Osteoblast (primary cell): ENCODE results near the gene NOS1. TPM values are rescaled to one million over a fixed set of nuclear protein-coding genes. Genes with fewer than 3 reads are reported as not detected.

Source experiments
- DNase-seq: peaks from one replicate; pipeline ENCODE4 v3.0.0; 2011; ENCODE audit warnings: low spot score, mixed read lengths; ENCODE audit not compliant: insufficient read length; ENCODE audit errors: missing footprints
- H2AFZ ChIP-seq: 2 replicates; pipeline ENCODE4 v1.6.0; 2011; ENCODE audit warnings: mild to moderate bottlenecking, low read length
- H3K27ac ChIP-seq: 2 replicates; pipeline ENCODE4 v1.5.1; 2011; ENCODE audit warnings: mild to moderate bottlenecking, low read depth, low read length, moderate library complexity
- H3K27me3 ChIP-seq: 2 replicates; pipeline ENCODE4 v1.6.0; 2012; ENCODE audit warnings: mild to moderate bottlenecking, control low read depth, inconsistent platforms, low read length, moderate library complexity; ENCODE audit not compliant: insufficient read depth
- H3K36me3 ChIP-seq: 2 replicates; pipeline ENCODE4 v1.5.1; 2011; ENCODE audit warnings: mild to moderate bottlenecking, low read length, control low read depth, moderate library complexity; ENCODE audit not compliant: insufficient read depth
- H3K4me1 ChIP-seq: 2 replicates; pipeline ENCODE4 v1.5.1; 2011; ENCODE audit warnings: mild to moderate bottlenecking, low read length, control low read depth, moderate library complexity; ENCODE audit not compliant: insufficient read depth
- H3K4me2 ChIP-seq: 2 replicates; pipeline ENCODE4 v1.6.0; 2011; ENCODE audit warnings: mild to moderate bottlenecking, low read length; ENCODE audit not compliant: insufficient read depth
- H3K4me3 ChIP-seq: fragments of 200-600 bp; sonication (generic); 3 replicates; pipeline ENCODE4 v1.5.1; 2012; ENCODE audit warnings: mild to moderate bottlenecking, low read length, inconsistent platforms; ENCODE audit not compliant: insufficient read depth
- H3K79me2 ChIP-seq: 2 replicates; pipeline ENCODE4 v1.6.0; 2012; ENCODE audit warnings: mild to moderate bottlenecking, low read length, control low read depth, inconsistent platforms; ENCODE audit not compliant: insufficient read depth
- H3K9me3 ChIP-seq: 2 replicates; pipeline ENCODE4 v1.5.1; 2011; ENCODE audit warnings: low read depth, low read length, control low read depth
- H4K20me1 ChIP-seq: 2 replicates; pipeline ENCODE4 v1.6.0; 2012; ENCODE audit warnings: mild to moderate bottlenecking, low read length, control low read depth; ENCODE audit not compliant: insufficient read depth
- total RNA-seq: library from RNA; depleted of rRNA; stranded (reverse); fragments of >200 nt; gene quantifications from 2 replicates; pipeline ENCODE4 v1.2.3, GENCODE V29; 2012
- TF ChIP-seq, protein P1 (sequence below): IDR thresholded peaks from 2 replicates; pipeline ENCODE4 v1.5.1; 2011; ENCODE audit warnings: mild to moderate bottlenecking, low read depth, low read length, moderate library complexity; ENCODE audit errors: extremely low read depth

The NOS1 gene
- total RNA-seq, 1 donor = not detected

GRCh38 chr12:117334051-117334450 lies 27.4 kb downstream of the NOS1 start:
- Histone ChIP-seq H3K36me3 (no peaks in the 10 kb centered on the region), H3K27ac (no peak overlapping the region), H3K27me3 (no peaks in the 10 kb centered on the region), H3K4me1 (no peaks in the 10 kb centered on the region), H3K79me2 (no peaks in the 10 kb centered on the region), H4K20me1 (no peaks in the 10 kb centered on the region), H3K4me3 (no peak overlapping the region), H2AFZ (no peak overlapping the region), H3K9me3 (no peaks in the 10 kb centered on the region), H3K4me2 (no peak overlapping the region)
- DNase-seq = no peak
- TF ChIP-seq, protein P1, sequence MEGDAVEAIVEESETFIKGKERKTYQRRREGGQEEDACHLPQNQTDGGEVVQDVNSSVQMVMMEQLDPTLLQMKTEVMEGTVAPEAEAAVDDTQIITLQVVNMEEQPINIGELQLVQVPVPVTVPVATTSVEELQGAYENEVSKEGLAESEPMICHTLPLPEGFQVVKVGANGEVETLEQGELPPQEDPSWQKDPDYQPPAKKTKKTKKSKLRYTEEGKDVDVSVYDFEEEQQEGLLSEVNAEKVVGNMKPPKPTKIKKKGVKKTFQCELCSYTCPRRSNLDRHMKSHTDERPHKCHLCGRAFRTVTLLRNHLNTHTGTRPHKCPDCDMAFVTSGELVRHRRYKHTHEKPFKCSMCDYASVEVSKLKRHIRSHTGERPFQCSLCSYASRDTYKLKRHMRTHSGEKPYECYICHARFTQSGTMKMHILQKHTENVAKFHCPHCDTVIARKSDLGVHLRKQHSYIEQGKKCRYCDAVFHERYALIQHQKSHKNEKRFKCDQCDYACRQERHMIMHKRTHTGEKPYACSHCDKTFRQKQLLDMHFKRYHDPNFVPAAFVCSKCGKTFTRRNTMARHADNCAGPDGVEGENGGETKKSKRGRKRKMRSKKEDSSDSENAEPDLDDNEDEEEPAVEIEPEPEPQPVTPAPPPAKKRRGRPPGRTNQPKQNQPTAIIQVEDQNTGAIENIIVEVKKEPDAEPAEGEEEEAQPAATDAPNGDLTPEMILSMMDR = no peak

DNA sequence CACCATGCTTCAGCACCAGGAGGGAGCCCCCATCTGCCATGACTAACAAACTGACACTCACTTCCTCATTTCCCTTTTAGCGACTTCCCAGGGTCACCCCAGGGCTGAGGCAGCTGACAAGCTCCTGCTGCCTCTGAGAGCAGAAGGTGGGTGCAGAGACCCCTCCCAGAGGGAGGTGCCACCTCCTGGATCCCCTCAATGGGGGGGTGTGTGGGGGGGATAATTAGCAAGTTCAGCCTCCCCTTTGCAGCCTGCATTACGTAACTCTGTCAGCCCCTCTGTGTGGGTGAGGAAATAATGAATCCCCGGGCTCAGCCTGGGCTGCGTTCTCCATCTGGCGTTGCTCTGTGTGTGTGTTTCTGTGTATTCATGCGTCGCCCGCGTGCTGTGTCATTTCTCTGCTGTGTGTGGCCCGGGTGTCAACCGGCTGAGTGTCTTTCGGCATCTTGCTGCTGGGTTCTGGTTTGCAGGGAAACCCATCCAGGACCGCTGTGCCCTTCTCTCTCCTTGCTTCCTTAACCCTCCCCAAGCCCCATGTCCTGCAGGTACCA lies 28.0 kb downstream of the NOS1 start:
- no peaks in the 10 kb centered on the region for H3K36me3 ChIP-seq
- H3K4me2 ChIP-seq = no peak overlapping the region
- no peak overlapping the region for H3K27ac ChIP-seq
- H3K79me2 ChIP-seq = no peaks in the 10 kb centered on the region
- no peak overlapping the region for H3K4me3 ChIP-seq
- no peak for DNase-seq
- no peaks in the 10 kb centered on the region for H3K27me3 ChIP-seq
- no peaks in the 10 kb centered on the region for H3K9me3 ChIP-seq
- H4K20me1 ChIP-seq = no peaks in the 10 kb centered on the region
- no peak overlapping the region for H2AFZ ChIP-seq
- H3K4me1 ChIP-seq = no peaks in the 10 kb centered on the region
- TF ChIP-seq, protein P1 = no peak

GRCh38 chr12:117331691-117332090 lies 29.7 kb downstream of the NOS1 start:
- no peaks in the 10 kb centered on the region for H4K20me1 ChIP-seq
- no peaks in the 10 kb centered on the region for H3K27me3 ChIP-seq
- no peak overlapping the region for H2AFZ ChIP-seq
- H3K36me3 ChIP-seq = no peaks in the 10 kb centered on the region
- H3K27ac ChIP-seq = no peak overlapping the region
- H3K79me2 ChIP-seq = no peaks in the 10 kb centered on the region
- H3K4me2 ChIP-seq = no peak overlapping the region
- DNase-seq = no peak
- TF ChIP-seq, protein P1 = no peak
- H3K4me3 ChIP-seq = no peak overlapping the region
- no peaks in the 10 kb centered on the region for H3K4me1 ChIP-seq
- no peaks in the 10 kb centered on the region for H3K9me3 ChIP-seq

- H3K27me3 ChIP-seq = no peaks in the 10 kb centered on the region
- no peaks in the 10 kb centered on the region for H3K9me3 ChIP-seq
- no peak overlapping the region for H3K27ac ChIP-seq
- no peaks in the 10 kb centered on the region for H3K4me1 ChIP-seq
- no peaks in the 10 kb centered on the region for H3K79me2 ChIP-seq
- no peaks in the 10 kb centered on the region for H3K36me3 ChIP-seq
- TF ChIP-seq, protein P1 = no peak
- H4K20me1 ChIP-seq = no peaks in the 10 kb centered on the region
- no peak for DNase-seq
- H2AFZ ChIP-seq = no peak overlapping the region
- no peak overlapping the region for H3K4me3 ChIP-seq
- H3K4me2 ChIP-seq = no peak overlapping the region
Observed at GRCh38 chr12:117330441-117331113, 30.8 kb downstream of the NOS1 start.
